NCI-H2196 treated with DMSO at 0.1 percent for 48 hours (cell line): Measurements from ENCODE around the gene VAPA.

Source experiments
- DNase-seq: peaks from one replicate; lab custom pipeline; 2025; ENCODE audit not compliant: unreplicated experiment; lab: John Stamatoyannopoulos, UW

The VAPA gene

GRCh38 chr18:9913526-9914333 is at the start of gene VAPA:
TSS of gene VAPA (plus strand) at chr18:9914016. CDS start at chr18:9914257, 241 bp downstream.
- peak; percentile 99 for DNase-seq

DNA sequence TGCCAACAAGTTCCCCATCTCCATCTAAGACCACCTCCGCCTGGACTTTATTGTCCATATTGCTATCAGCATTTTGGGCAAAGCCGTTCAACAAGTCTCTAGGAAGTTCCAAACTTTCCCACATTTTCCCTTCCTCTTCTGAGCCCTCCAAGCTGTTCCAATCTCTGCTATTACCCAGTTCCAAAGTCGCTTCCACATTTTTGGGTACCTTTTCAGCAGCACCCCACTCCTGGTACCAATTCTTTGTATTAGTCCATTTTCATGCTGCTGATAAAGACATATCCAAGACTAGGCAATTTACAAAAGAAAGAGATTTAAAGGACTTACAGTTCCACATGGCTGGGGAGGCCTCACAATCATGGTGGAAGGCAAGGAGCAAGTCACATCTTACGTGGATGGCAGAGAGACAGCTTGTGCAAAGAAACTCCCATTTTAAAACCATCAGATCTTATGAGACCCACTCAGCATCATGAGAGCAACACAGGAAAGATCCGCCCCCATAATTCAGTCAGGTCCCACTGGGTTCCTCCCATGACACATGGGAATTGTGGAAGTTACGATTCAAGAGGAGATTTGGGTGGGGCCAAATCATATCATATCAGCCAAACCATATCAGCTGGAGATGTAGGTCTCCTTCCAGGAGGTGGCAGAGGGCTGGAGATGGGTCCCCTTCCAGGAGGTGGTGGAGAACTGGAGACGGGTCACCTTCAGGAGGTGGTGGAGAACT is 47.9 kb upstream of the VAPA start:
- no peak for DNase-seq

DNA sequence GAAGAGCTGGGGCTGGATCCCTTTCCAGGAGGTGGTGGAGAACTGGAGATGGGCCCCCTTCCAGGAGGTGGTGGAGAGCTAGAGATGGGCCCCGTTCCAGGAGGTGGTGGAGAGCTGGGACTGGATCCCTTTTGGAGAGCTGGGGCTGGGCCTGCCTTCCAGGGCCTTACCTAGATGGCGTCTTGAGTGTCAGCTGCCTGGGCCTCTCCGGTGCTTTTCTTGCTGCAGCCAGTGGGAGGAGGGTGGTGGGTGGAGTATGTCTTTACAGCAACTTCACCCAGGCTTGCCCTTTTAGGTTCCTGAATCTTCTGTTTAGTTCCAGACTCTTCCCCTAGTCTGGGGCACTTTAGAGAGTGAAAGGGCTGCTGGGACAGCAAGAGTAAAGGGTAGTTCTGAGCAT is 47.2 kb upstream of the VAPA start:
- DNase-seq, result no peak

GRCh38 chr18:9867071-9867594 is 46.7 kb upstream of the VAPA start:
- no peak for DNase-seq

GRCh38 chr18:9868857-9869714 is 44.7 kb upstream of the VAPA start:
- no peak for DNase-seq

DNA sequence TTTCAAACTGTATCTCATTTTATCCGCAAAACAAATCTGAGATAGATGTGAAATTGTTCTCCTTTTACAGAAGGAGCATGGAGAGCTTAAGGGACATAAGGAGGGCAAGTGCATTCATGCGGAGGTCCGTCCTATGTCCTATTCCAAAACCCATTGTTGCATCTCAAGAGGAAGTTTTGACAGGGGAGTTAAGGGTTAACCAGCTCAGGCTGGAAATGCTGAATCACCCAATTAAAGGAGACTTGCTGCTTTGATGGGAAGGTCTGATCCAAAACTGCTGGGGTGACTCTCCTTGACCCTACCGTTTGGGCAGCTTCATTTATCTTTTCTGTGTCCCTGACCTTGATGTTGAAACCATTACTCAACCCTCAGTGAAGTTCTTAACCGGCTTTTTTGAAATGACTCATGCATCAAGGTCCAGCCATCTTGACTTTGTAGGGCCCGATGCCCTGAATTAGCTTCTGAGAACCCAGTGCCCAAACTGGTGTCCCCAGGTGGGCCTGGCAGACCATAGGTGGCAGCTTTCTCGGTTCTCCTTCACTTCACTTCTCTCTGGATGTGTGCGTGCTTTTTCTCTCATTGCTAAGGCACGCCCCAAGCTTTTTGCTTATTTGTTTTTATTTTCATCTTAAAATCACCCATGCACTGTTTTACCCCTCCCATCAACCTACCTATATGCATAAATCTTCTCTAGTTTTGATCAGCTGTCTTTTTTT is 43.9 kb upstream of the VAPA start:
- DNase-seq, result no peak

- DNase-seq, result no peak
Measured at GRCh38 chr18:9870431-9871008, 43.3 kb upstream of the VAPA start.

DNA sequence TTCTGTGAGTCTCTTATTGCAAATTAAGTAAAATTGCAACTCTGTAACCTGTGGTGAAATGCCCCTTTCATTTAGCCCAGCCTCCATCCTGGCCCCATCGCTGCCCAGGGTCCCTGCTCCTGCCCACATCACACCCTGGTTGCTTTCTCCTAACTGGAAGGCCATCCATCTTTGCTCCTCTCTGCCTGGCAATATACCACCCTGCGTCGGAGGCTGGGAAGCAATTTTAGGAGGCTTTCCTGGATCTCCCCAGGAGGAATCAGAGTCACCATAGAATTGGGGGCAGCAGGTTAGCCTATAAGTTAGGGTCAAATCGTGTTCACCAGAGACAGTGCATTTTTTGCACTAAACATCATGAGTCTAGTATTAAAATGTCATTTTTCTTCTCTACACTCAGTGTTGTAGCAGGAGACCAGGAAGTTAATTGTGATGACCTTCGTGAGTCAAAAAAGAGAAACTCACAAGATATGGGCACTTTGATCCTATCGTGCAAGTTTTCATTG is 42.5 kb upstream of the VAPA start:
- DNase-seq, result no peak

- no peak for DNase-seq
Measured at GRCh38 chr18:9872823-9873222, 41.0 kb upstream of the VAPA start.

GRCh38 chr18:9874728-9875127 is 39.1 kb upstream of the VAPA start:
- DNase-seq, result no peak

DNA sequence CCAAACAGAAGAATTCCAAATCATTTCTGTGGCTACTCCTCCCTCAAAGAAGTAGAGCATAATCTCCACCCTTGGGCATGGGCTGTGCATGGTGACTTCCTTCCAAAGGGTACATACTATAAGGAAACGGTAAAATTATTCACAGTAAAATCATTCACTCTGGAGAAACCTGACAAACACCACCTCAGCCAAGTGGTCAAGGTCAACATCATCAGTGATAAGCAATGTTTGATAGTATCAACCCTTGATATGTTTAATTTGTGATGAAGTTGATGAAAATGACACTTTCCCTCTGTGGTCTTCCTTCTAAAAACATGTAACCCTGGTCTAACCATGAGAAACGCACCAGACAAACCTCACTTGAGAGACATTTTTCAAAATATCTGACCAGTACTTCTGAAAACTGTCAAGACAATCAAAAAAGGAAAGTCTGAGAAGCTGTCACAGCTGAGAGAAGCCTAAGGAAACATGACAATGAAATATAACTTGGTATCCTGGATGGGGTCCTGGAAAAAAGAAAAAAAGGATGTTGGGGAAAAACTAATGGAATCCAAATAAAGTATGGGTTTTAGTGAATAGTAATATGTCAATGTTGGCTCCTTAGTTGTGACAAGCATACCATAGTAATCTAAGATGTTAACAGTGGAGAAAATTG is 37.5 kb upstream of the VAPA start:
- DNase-seq, result no peak

DNA sequence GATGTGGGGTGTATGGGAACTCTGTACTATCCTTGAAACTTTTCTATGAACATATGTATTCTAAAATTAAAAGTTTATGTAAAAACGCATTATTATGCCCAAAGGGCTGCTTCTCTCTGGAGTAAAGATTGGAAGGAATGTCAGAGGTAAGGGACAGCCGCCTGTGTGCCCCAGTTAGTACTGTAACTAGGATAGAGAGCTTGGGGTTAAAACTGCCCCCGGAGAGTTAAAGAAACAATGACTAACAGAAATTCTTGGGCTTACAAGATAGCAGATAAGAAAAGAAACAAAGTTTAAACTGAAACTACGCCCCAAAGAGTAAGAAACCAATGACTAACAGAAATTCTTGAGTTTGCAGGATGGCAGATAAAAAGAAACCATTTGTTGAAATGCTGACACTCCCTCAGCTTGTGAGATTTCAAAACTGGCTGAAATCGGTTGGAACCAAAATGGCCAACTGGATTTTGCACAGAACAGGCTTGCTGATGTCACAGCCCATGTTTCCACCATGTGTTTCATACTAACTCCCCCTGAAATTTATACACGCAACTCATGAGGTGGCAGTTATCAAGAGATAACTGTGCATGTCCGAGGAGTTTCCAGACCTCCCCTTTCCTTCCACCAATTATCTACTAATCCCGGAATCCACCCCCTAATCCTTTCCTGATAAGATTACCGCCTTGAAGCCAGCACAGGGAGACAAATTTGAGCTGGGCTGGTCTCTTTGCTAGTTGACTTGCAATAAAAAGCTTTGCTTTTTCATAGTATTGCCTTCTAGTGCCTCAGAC is 36.8 kb upstream of the VAPA start:
- no peak for DNase-seq

- DNase-seq, result no peak
Measured at GRCh38 chr18:9877655-9878014, 36.2 kb upstream of the VAPA start.

DNA sequence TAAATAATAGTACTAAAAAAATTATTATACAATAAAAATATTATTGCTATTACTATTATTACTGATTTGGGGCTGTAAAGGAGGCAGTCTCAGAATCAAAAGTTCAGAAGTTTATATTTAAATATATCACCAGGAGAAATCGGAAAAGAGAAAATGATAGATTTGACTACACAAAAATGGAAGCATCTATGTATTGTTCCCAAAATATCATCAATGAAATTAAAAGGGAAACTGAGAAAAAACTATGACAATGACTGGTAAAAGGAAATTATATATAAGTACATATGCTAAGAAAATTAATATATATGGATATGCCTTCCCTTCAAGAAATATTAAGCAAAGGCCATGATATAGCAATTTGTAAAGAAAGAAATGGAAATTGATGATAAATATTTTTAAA is 35.7 kb upstream of the VAPA start:
- no peak for DNase-seq

GRCh38 chr18:9878783-9879242 is 35.0 kb upstream of the VAPA start:
- DNase-seq, result no peak

DNA sequence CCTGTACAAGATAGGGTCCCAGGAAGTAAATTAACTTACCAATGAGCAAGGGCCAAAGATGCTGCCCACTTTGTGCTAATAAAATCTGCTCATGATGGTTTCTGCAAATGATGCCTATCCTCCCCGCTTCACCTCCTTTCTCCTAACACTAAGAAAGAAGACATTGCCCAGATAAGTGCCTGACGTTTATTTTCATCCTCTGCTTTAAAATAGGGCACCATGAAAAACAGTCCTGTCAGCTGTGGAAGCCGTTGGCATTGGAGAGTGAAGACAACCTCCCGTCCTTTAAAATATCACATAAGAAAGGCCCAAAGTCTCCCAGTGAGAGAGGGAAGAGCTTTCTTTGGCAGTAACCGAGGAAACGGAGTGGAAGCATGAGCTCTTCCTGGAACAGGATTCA is 29.7 kb upstream of the VAPA start:
- no peak for DNase-seq

DNA sequence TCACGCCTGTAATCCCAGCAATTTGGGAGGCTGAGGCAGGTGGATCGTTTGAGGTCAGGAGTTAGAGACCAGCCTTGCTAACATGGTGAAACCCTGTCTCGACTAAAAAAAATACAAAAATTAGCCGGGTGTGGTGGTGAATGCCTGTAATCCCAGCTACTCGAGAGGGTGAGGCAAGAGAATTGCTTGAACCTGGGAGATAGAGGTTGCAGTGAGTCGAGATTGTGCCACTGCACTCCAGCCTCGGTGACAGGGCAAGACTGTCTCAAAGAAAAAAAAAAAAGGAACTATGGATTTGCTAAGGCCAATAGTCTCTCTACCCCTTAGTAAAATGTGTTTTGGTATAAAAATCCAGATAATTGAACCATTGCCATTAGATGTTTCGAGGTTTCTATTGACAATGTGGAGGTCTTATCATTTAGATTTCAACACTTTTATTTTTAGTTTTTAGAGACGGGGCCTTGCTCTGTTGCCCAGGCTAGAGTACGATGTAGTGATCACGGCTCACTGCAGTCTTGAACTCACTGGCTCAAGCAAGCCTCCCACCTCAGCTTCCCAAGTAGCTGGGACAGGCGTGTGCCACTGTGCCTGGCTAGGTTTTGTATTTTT is 29.2 kb upstream of the VAPA start:
- no peak for DNase-seq
